ENCODE data around the gene CRB2. TPM values are rescaled to one million over a fixed set of nuclear protein-coding genes. Genes with fewer than 3 reads are reported as not detected.
A peak's percentile ranks its signal among the peaks of the same experiment; 100 is the strongest.

CRB2 gene
- total RNA-seq, 1 experiment from 2014 or later = 3.6 TPM

DNA sequence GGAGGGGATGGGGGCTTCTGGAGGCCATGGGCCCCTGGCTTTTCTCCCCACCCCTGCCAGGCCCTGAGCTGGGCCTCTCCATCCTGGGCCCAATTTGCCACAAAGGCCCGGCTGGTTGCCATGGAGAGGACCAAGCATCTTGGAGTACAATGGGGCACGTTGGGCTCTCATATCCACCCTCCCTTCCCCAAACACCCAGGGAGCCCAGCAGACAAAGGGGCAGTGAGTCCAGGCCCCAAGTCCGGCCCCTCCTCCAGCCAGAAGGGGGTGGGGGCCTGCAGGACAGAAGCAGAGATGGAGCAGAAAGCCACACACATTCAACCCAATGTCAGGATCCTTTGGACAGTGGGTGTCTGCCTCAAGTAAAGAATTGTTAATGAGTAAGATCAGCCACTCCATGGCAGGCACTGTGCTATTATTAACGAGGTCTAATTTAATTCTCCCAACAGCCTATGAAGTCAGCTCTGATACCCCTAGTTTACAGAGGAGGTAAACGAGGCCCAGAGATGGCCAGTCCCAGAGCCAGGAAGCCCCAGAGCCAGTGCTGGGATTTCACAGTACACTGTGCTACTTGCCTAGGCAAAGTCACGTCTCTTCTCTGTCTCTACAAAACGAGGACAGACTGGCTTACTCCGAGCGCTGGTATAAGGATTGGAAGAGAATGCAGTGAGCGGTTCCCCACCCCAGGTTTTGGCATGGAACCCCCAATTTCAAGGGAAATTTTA, 2.3 kb downstream of the CRB2 start:
- Histone ChIP-seq H3K4me1 (ENCODE audit: insufficient read depth, low read length) (peaks cover 16% of the 10 kb centered on the region; the same call in 1 of the 2 replicates), H4K8ac (replicated peaks; ENCODE audit: insufficient read length, low read depth, low read length) (no peak overlapping the region), H2BK5ac (ENCODE audit: insufficient read length, low read length) (no peak overlapping the region), H4K5ac (ENCODE audit: insufficient read length, low read depth, low read length) (no peak overlapping the region), H3K4me2 (ENCODE audit: insufficient read depth, insufficient read length, low read length) (no peak overlapping the region), H3K23me2 (ENCODE audit: insufficient read length, low read depth, low read length, poor library complexity, severe bottlenecking) (peaks cover 8% of the 10 kb centered on the region), H3K56ac (ENCODE audit: insufficient read length, low read depth, low read length) (no peak overlapping the region), H2BK120ac (ENCODE audit: low read depth, low read length, poor library complexity, severe bottlenecking) (no peak overlapping the region), H3K18ac (ENCODE audit: insufficient read length, low read depth, low read length) (peak overlapping the region; percentile 15), H3K79me2 (ENCODE audit: insufficient read depth, low read length) (no peaks in the 10 kb centered on the region), H4K91ac (ENCODE audit: insufficient read length, low read depth, low read length) (no peak overlapping the region), H2AK5ac (ENCODE audit: insufficient read length, low read length) (no peak overlapping the region), H2AFZ (ENCODE audit: low read length) (no peak overlapping the region), H3K9me3 (ENCODE audit: control insufficient read depth, low read depth, low read length) (no peaks in the 10 kb centered on the region), H3K4ac (ENCODE audit: low read depth, low read length) (no peak overlapping the region), H3T11ph (ENCODE audit: low read length) (no peak overlapping the region), H3K27me3 (ENCODE audit: insufficient read depth, low read length) (no peaks in the 10 kb centered on the region; the same call in 1 of the 2 replicates), H2BK15ac (ENCODE audit: low read depth, low read length) (no peak overlapping the region), H3K79me1 (ENCODE audit: insufficient read depth, low read depth, low read length, poor library complexity, severe bottlenecking) (no peaks in the 10 kb centered on the region), H2BK20ac (ENCODE audit: low read depth, low read length, poor library complexity, severe bottlenecking) (no peak overlapping the region), H3K27ac (ENCODE audit: insufficient read length, low read depth, low read length) (no peak overlapping the region), H2BK12ac (ENCODE audit: insufficient read length, low read depth, low read length) (no peak overlapping the region), H3K14ac (ENCODE audit: insufficient read depth, low read length) (no peak overlapping the region; the same call in 1 of the 2 replicates), H3K9ac (ENCODE audit: extremely low read depth, insufficient read length, low read length) (no peak overlapping the region), H3K23ac (ENCODE audit: insufficient read length, low read depth, low read length) (no peak overlapping the region), H4K20me1 (ENCODE audit: control insufficient read depth, insufficient read depth, insufficient read length) (no peaks in the 10 kb centered on the region)
- Mint-ChIP-seq H3K9me3 (no peaks in the 10 kb centered on the region; a peak in 2 of 5 replicates), H3K27me3 (ENCODE audit: low read depth) (peaks cover 4% of the 10 kb centered on the region), H3K4me1 (peaks cover 59 to 76% of the 10 kb centered on the region in 2 experiments), H3K36me3 (ENCODE audit: insufficient read depth in 1 of 3, low read depth in 3 of 3) (no peaks in the 10 kb centered on the region), H3K4me3 (peak overlapping the region in 1 of 2 experiments; percentile 63; a peak in 2 of 5 replicates), H3K27ac (peak overlapping the region in 2 of 3 experiments; percentile 79 to 84; a peak in 4 of 7 replicates)
- no CpG with 5 or more reads among the region's 10 CpGs for WGBS (ENCODE audit: extremely low coverage, insufficient read length, low lambda C conversion rate)
- TF ChIP-seq, protein P1, sequence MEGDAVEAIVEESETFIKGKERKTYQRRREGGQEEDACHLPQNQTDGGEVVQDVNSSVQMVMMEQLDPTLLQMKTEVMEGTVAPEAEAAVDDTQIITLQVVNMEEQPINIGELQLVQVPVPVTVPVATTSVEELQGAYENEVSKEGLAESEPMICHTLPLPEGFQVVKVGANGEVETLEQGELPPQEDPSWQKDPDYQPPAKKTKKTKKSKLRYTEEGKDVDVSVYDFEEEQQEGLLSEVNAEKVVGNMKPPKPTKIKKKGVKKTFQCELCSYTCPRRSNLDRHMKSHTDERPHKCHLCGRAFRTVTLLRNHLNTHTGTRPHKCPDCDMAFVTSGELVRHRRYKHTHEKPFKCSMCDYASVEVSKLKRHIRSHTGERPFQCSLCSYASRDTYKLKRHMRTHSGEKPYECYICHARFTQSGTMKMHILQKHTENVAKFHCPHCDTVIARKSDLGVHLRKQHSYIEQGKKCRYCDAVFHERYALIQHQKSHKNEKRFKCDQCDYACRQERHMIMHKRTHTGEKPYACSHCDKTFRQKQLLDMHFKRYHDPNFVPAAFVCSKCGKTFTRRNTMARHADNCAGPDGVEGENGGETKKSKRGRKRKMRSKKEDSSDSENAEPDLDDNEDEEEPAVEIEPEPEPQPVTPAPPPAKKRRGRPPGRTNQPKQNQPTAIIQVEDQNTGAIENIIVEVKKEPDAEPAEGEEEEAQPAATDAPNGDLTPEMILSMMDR (conservative IDR thresholded peaks at IDR 0.05) = no peak
- no peak for DNase-seq

All from H9 (cell line).